Stimulated activated CD8-positive, alpha-beta memory T cell treated with anti-CD3 and anti-CD28 coated beads, Interleukin-7, amount 100 ng/mL, for 24 hours (primary cell): Measurements from ENCODE around the gene FKBP1B.
"Not testable (repeated sequence)": the region's sequence is repeated elsewhere in the genome, so short reads cannot be mapped to it uniquely, and the experiment has no call there.

Source experiments
- DNase-seq: peaks from one replicate; pipeline ENCODE4 v3.0.0-alpha.2; 2020; ENCODE audit warnings: low read depth

Gene FKBP1B

DNA sequence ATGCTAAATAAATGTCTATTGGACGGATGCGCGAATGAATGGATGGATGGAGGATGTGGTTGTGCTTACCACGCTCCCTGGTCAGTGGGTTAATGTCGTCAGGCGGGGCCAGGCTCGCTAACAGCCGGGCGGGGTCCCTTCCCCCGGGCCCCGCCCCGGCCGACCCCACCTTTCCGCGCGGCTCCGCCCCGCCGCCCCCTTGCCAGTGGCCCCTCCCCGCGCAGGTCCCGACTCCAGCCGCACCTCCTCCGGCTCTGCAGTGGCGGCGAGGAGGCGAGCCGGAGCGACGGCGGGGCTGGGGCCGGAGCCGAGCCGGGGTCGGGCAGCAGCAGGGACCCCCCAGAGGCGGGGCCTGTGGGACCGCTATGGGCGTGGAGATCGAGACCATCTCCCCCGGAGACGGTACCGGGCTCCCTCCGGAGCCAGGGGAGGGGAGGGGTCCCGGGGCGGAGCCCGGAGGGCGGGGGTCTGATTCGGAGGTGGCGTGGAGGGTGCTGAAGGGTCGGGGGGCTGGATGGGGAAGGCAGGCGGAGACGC lies at the start of gene FKBP1B:
TSS of gene FKBP1B (plus strand) at position 257 of the 537 bp plus-strand sequence. CDS start at position 366, 109 bp downstream.
- DNase-seq, result peak; percentile 26

- no peak for DNase-seq
Measured at GRCh38 chr2:24007693-24008092, 41.8 kb upstream of the FKBP1B start.

DNA sequence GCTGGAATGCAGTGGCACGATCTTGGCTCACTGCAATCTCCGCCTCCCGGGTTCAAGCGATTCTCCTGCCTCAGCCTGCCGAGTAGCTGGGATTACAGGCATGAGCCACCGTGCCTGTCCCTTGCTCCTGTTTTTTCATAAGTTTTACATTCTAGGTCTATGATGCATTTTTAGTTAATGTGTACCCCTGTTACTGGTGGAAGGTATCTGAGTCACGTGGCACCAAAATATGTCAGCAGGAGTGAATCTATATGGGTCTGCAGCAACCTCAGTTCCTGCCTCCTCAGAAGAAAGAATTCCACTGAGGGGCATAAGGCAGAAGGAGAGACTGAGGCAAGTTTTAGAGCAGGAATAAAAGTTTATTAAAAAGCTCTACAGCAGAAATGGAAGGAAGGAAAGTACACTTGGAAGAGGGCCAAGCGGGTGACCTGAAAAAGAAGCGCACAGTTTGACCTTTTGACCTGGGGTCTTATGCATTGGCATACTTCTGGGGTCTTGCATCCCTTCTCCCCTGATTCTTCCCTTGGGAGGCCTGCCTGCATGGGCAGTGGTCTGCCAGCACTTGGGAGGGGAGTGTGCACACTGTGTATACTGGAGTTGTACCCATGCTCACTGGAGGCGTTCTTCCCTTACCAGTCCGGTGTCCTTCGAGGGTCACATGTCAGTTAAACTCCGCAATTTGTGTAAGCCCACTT lies 40.7 kb upstream of the FKBP1B start:
- DNase-seq, result no peak

- DNase-seq, result no peak
Measured at GRCh38 chr2:24009367-24009679, 40.2 kb upstream of the FKBP1B start.

GRCh38 chr2:24009680-24010476 lies 39.7 kb upstream of the FKBP1B start, which contains the start of gene MFSD2B:
Gene MFSD2B (plus strand): TSS chr2:24010085. CDS start chr2:24010097, 12 bp downstream.
- no peak for DNase-seq

GRCh38 chr2:24010477-24011249 lies 38.9 kb upstream of the FKBP1B start:
- DNase-seq, result no peak

DNA sequence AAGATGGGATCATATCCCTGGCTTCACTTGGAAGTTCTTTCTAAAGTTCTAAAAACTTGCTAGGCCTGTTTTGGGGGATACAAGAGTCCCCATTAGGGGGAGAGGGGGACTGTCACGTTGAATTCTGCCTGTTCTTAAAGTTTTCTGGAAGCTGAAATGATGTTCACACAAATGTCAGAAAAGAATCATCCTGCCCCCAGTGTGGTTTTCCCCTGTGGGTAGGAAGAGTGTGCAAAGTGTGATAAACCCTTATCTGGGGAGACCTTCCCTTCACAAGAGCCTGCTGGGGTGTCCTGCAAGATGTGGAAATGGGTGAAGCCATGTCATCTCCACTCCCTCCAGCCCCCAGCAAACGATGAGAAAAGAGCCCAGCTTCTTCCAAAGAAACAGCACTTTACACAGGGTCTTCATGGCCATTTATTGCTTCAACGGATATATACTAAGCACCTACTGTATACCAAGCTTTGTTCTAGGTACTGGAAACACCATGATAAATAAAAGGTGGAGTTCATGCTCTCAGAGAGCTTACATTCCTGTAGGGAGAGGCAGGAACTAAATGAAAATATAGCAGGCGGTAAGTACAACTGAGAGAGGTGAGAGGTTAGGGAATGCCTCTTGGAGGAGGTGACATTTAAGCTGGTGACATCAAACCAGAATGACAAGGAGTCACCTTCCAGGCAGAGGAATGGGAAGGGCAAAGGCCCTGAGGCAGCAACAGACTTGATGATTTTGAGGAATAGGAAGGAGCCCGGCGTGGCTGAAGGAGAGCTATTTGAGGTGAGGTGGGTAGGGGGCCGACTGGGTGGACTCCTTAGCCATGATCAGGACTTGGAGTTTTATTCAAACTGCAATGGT lies 38.1 kb upstream of the FKBP1B start:
- DNase-seq, result no peak

DNA sequence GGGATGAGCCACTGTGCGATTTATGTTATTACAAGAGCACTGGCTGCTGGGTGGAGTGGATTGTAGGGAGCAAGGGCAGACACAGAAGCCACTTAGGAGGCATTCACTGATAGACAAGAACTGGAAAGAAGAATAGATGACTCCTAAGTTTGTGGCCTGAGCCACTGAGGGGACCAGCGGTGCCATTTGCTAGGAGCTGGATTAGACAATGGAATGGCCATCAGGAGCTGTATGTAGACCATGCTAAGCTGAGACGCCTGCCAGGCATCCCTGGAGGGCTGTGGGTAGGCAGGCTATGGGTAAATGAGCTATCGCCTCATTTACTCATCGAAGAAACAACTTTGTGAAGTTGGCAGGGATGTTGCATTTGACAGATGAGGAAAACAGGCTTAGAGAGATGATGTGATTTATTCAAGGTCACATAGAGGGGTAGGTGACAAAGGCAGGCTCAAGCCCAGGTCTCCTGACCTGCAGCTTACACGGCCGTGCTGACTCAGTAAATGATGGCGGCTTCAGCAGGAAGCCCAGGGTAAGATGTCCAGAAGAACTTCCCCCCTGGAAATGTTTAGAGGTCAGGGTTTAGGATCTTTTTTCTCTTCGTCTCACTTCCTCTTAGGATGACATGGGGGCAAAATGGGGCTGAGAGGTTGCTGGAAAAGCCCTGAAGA lies 36.9 kb upstream of the FKBP1B start:
- no peak for DNase-seq

DNA sequence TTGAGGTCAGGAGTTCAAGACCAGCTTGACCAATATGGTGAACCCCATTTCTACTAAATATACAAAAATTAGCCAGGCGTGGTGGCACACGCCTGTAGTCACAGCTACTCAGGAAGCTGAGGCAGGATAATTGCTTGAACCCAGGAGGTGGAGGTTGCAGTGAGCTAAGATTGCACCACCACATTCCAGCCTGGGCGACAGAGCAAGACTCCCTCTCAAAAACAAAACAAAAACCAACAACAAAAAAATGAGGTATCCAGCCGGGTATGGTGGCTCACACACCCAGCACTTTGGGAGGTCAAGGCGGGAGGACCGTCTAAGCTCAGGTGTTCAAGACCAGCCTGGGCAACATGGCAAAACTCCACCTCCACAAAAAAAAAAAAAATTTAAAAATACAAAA lies 34.6 kb upstream of the FKBP1B start:
- not testable (repeated sequence) for DNase-seq

DNA sequence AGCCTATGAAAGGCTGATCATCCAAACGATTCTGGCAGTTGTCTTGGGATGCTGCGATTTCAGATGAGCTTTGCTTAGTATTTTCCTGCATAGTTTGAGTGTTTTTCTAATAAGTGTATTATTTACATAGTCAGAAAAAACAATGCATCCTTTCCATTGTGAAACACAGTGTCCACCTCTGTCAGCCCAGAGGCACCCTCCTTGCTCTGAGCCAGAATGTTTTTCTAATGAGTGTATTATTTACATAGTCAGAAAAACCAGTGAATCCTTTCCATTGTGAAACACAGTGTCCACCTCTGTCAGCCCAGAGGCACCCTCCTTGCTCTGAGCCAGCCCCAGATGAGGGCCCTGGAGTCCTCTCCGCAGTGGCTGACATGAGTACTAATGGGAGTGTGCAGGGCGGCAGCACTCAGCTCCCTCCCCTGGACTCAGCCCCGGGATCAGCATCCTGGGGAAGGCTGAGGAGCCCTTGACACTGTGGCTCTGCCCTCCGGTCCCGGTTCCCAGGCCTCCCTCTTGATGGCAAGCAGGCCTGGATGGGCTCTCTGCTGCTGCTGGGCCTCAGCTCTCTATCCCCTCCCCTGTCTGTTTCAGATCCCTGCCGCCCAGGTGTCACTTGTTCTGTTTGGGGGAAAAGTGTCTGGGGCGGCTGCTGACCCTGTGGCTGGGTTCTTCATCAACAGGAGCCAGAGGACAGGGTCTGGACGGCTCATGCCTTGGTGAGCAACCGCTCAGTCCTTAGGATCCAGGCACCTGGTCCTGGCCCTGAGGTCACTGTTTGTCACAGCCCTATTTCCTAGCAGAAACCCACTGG lies 33.8 kb upstream of the FKBP1B start:
- no peak for DNase-seq

GRCh38 chr2:24016376-24016761 lies 33.2 kb upstream of the FKBP1B start:
- DNase-seq, result no peak

DNA sequence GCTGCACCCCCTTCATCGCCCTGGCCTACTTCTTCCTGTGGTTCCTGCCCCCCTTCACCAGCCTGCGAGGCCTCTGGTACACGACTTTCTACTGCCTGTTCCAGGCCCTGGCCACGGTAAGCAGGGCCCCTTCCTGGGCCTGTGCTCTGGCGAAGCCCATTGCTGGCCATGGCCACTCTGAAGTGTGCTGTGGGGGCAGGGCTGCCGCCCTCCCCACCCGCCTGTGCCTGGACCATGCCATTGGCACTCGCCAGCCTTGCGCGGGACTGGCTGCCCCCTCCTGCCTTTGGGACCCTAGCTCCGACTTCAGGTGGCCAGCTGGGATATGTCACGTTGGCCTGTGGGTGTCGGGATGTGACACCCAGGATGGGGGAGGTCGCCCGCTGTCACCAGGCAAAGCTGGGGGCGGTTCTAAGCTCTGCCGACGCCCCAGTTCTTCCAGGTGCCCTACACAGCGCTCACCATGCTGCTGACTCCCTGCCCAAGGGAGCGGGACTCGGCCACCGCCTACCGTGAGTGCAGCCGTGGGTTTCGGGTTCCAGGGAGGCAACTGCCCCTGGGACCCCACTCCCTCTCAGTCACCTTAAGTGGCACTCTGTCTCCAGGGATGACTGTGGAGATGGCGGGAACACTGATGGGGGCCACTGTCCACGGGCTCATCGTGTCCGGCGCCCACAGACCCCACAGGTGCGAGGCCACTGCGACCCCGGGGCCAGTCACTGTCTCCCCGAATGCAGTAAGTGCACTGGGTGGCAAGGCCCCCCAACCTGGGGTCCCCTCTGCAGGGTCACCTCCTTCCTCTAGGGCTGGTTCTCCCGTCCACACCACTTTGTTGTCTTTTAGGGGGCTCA lies 32.5 kb upstream of the FKBP1B start:
- DNase-seq, result no peak

- no peak for DNase-seq
Measured at GRCh38 chr2:24017711-24018110, 31.8 kb upstream of the FKBP1B start.

GRCh38 chr2:24018241-24018640 lies 31.3 kb upstream of the FKBP1B start:
- no peak for DNase-seq

GRCh38 chr2:24019729-24020128 lies 29.8 kb upstream of the FKBP1B start:
- DNase-seq, result no peak

DNA sequence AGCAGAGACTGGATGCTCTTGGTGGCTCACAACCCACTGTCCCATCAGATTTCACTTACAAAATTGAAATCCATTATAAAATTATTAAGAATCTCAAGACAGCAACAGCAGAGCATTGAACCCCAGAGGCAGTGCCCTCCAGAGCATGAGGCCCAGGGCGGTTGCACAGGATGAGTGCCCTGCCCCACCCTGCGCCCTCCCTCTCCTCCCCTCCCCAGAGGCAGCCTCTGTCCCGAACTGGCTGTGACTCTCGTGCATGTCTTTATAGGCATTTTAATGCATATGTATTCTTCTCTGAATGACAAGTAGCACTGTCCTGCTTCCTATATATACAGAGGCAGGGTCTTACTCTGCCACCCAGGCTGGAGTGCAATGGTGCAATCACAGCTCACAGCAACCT lies 29.3 kb upstream of the FKBP1B start:
- no peak for DNase-seq

GRCh38 chr2:24021122-24021998 lies 28.2 kb upstream of the FKBP1B start:
- no peak for DNase-seq

DNA sequence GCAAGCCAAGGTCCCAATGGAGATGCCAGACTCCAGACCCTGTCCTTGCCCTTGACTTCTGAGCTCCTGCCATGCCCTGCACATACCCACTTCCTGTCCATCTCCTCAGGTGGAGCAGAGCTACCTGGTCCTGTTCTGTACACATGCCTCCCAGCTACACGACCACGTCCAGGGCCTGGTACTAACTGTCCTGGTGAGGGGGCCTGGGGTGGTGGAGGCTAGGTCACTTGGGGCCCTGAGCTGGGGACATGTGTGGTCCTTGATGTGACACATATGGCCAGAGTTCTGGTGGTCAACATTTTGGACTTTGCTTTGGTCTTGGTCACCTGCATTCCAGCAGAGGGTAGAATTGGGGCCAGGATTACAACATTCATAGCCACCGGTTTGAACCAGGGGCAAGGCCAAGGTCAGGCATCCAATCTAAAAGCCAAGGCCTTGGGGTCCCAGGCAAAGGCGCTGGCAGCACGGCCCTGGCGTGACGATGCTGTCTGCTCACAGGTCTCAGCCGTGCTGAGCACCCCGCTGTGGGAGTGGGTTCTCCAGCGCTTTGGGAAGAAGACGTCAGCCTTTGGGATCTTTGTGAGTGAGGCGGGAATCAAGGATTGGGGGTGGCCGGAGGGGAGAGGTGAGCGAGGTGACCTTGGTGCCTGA lies 27.1 kb upstream of the FKBP1B start:
- DNase-seq, result no peak
